K562 (cell line): ENCODE results near the gene IGSF21. TPM values are rescaled to one million over a fixed set of nuclear protein-coding genes. Genes with fewer than 3 reads are reported as not detected.

Experiments used
- ATAC-seq: fragments of 200-7000 bp; cut with Tn5 transposase; 3 replicates; pipeline ENCODE4 v1.9.1; 2020; ENCODE audit warnings: moderate library complexity
- BruUV-seq: library from RNA; stranded (reverse); fragments of 400-500 nt; replicated peaks from 2 replicates; lab custom pipeline; 2021; lab: Mats Ljungman, UMichigan
- CTCF ChIA-PET: fragments of 300-600 bp; formaldehyde crosslinking; extraction: SDS; loops from one replicate; lab custom pipeline; 2021; ENCODE audit warnings: low intra/inter-chr PET ratio; lab: Yijun Ruan, JAX
- POLR2A ChIA-PET: fragments of 300-600, 350-650 bp; sonication (Branson Sonifier 250); formaldehyde crosslinking; extraction: SDS; loops from one replicate; lab custom pipeline; 2021; ENCODE audit warnings: antibody characterized with exemption, inconsistent platforms; lab: Yijun Ruan, JAX
- DNase-seq, 4 experiments: peaks; one replicate each; pipeline versions ENCODE4 v3.0.0 to v3.0.0-alpha.2; 2011 to 2018; ENCODE audit warnings: low spot score in 3 of 4, mixed read lengths in 3 of 4; ENCODE audit errors: extremely low read depth in 1 of 4
- FAIRE-seq: peaks from 2 replicates; lab custom pipeline; 2011; peaks lifted over from hg19 to GRCh38; lab: Jason Lieb, UNC
- H2AFZ ChIP-seq: 2 replicates; pipeline ENCODE4 v1.6.0; 2011; ENCODE audit warnings: low read depth, low read length, control low read depth, inconsistent platforms
- H3K27ac ChIP-seq: fragments of 200-600 bp; 3 replicates; pipeline ENCODE4 v1.8.0; 2011; ENCODE audit warnings: low read depth, mild to moderate bottlenecking, control low read depth, inconsistent platforms, low read length, moderate library complexity, mixed read lengths; ENCODE audit errors: extremely low read depth
- H3K27me3 ChIP-seq, 2 experiments: fragments of 300-600 bp in 1 of 2; 2 replicates in 1 of 2; 3 replicates in 1 of 2; pipeline versions ENCODE4 v1.6.0 to v1.8.0; 2011; ENCODE audit warnings: inconsistent platforms in 2 of 2, low read length in 2 of 2, mild to moderate bottlenecking in 1 of 2, mixed read lengths in 1 of 2, moderate library complexity in 1 of 2; ENCODE audit not compliant: control insufficient read depth in 2 of 2, insufficient read depth in 2 of 2
- H3K36me3 ChIP-seq: fragments of 300-600 bp; 3 replicates; pipeline ENCODE4 v1.8.0; 2011; ENCODE audit warnings: mild to moderate bottlenecking, low read length, inconsistent platforms; ENCODE audit not compliant: control insufficient read depth, insufficient read depth
- H3K4me1 ChIP-seq, 2 experiments: fragments of 200-600 bp in 1 of 2; replicated peaks in 1 of 2; 2 replicates in 1 of 2; 3 replicates in 1 of 2; pipeline versions ENCODE4 v1.5.1 to v1.8.0; 2011; ENCODE audit warnings: inconsistent platforms in 2 of 2, low read length in 2 of 2, mild to moderate bottlenecking in 1 of 2, mixed read lengths in 1 of 2, moderate library complexity in 1 of 2; ENCODE audit not compliant: control insufficient read depth in 2 of 2, insufficient read depth in 2 of 2
- H3K4me2 ChIP-seq: 2 replicates; pipeline ENCODE4 v1.6.1; 2011; ENCODE audit warnings: low read length, control low read depth, inconsistent platforms, mixed read lengths; ENCODE audit not compliant: insufficient read depth
- H3K4me3 ChIP-seq: fragments of 200-600 bp; sonication (generic), shearing (Covaris generic); 2 replicates; pipeline ENCODE4 v1.5.1; 2016; ENCODE audit warnings: control low read depth, inconsistent platforms
- H3K79me2 ChIP-seq: fragments of 200-600 bp; 3 replicates; pipeline ENCODE4 v1.8.0; 2011; ENCODE audit warnings: low read length, inconsistent platforms; ENCODE audit not compliant: control insufficient read depth, insufficient read depth
- H3K9ac ChIP-seq, 2 experiments: 2 replicates each; pipeline versions ENCODE4 v1.6.0 to v1.6.1; 2011; ENCODE audit warnings: low read depth in 2 of 2, low read length in 2 of 2, control low read depth in 1 of 2, inconsistent platforms in 1 of 2, mild to moderate bottlenecking in 1 of 2, mixed read lengths in 1 of 2; ENCODE audit not compliant: insufficient read depth in 1 of 2
- H3K9me1 ChIP-seq: one replicate; pipeline ENCODE4 v1.6.0; 2011; ENCODE audit warnings: inconsistent platforms, mild to moderate bottlenecking, low read length, moderate library complexity; ENCODE audit not compliant: control insufficient read depth, insufficient read depth
- H3K9me3 ChIP-seq: replicated peaks from 2 replicates; pipeline ENCODE4 v1.5.1; 2011; ENCODE audit warnings: low read depth, low read length, inconsistent platforms; ENCODE audit not compliant: control insufficient read depth, insufficient read depth
- H4K20me1 ChIP-seq: replicated peaks from 2 replicates; pipeline ENCODE4 v1.6.1; 2011; ENCODE audit warnings: low read length, inconsistent platforms, mixed read lengths; ENCODE audit not compliant: control insufficient read depth, insufficient read depth
- ARID3A ChIP-seq: IDR thresholded peaks from 2 replicates; pipeline ENCODE4 v1.6.1; 2012; ENCODE audit warnings: low read depth, low read length, improper control_type of control experiment, borderline replicate concordance
- RREB1 ChIP-seq: fragments of 250-450 bp; sonication (Bioruptor Pico); IDR thresholded peaks from 2 replicates; pipeline ENCODE4 v1.4.0; 2020
- SFPQ ChIP-seq: fragments of 200-400 bp; formaldehyde crosslinking; IDR thresholded peaks from 2 replicates; pipeline ENCODE4 v1.6.1; 2017; ENCODE audit warnings: mild to moderate bottlenecking, low read depth, low read length, moderate library complexity
- THRB ChIP-seq: fragments of 450-650 bp; formaldehyde crosslinking; conservative IDR thresholded peaks from 2 replicates; pipeline ENCODE4 v1.4.0; 2022; ENCODE audit warnings: mild to moderate bottlenecking, missing genetic modification characterization
- ZBTB33 ChIP-seq: sonication (generic); formaldehyde crosslinking; IDR thresholded peaks from 2 replicates; pipeline ENCODE4 v1.8.1; 2023; ENCODE audit warnings: mild to moderate bottlenecking, missing genetic modification reagents
- ZEB2 ChIP-seq: fragments of 450-650 bp; IDR thresholded peaks from 2 replicates; pipeline ENCODE4 v1.6.1; 2016
- WGBS: fragments of 100-300 bp; shearing (Covaris generic); methylation state at CpG from one replicate; pipeline ENCODE4 v1.1.6; 2016; ENCODE audit warnings: low coverage, mixed read lengths; ENCODE audit not compliant: insufficient coverage; ENCODE audit errors: missing lambda C conversion rate; 5-methylcytosine and 5-hydroxymethylcytosine counted together
- in situ Hi-C: fragments of 300-500 bp; cut with MboI; formaldehyde crosslinking; loops from 4 replicates; pipeline ENCODE4 v1.15.0; 2018; ENCODE audit warnings: inconsistent platforms, mixed read lengths
- intact Hi-C: fragments of 100-400 bp; cut with micrococcal nuclease; formaldehyde crosslinking; loops from 2 replicates; pipeline ENCODE4 v1.14.2; 2022
- polyA plus RNA-seq, 8 experiments: library from polyadenylated mRNA; depleted of rRNA in 4 of 8; stranded (reverse) in 5 of 8; unstranded in 3 of 8; fragments of >200 nt; fragmentation: Nextera tagmentation in 2 of 8; fragmentation: Illumina TruSeq in 1 of 8; extraction: Ambion mirVana in 2 of 8; extraction: Trizol in 1 of 8; gene quantifications; 2 replicates each; pipeline versions ENCODE4 v1.2.1 to v1.2.3, GENCODE V29; 2011 to 2014; ENCODE audit warnings: inconsistent platforms in 1 of 8, missing spikeins in 1 of 8
- total RNA-seq, 7 experiments: library from RNA; depleted of rRNA in 6 of 7; stranded (reverse); fragments of >200 nt in 6 of 7; fragmentation: Illumina TruSeq in 2 of 7; extraction: Trizol in 2 of 7; gene quantifications; 2 replicates each; pipeline versions ENCODE4 v1.2.1 to v1.2.3, GENCODE V29; 2011 to 2021; ENCODE audit warnings: low replicate concordance in 1 of 7

Gene IGSF21
- total and polyA plus RNA-seq, 9 of the 15 experiments (the other 6 are each of a cell fraction or from before 2014, with no cell fraction given): not detected

- H3K27ac ChIP-seq: no peak overlapping the region
- no peaks in the 10 kb centered on the region for H3K36me3 ChIP-seq
- no peak overlapping the region for H2AFZ ChIP-seq
- intact Hi-C loops (no loop called here), in situ Hi-C loops (no loop called here)
- no peak overlapping the region for H3K4me2 ChIP-seq
- no peak overlapping the region for H3K4me3 ChIP-seq
- no peak for ATAC-seq
- WGBS: 1% methylated on average over 15 of the region's 16 CpGs
- 0 out of 2 replicates have a peak, but pooled peaks cover 2% of the 10 kb centered on the region for H4K20me1 ChIP-seq
- no peak for FAIRE-seq
- H3K9me3 ChIP-seq: no peaks in the 10 kb centered on the region
- POLR2A ChIA-PET: interaction anchor here (0.7 kb wide), 1 partner anchor 250 kb away, joined by 3 read pairs; no protein-coding TSS in a partner anchor
- no peaks in the 10 kb centered on the region for H3K9me1 ChIP-seq
- no peaks in the 10 kb centered on the region for H3K79me2 ChIP-seq
- no peak overlapping the region for H3K9ac ChIP-seq
- DNase-seq: no peak
- no TSS peak for BruUV-seq
- CTCF ChIA-PET: no interaction called here
- peaks cover 0 to 6% of the 10 kb centered on the region in 2 experiments; a peak in 1 of 5 replicates for H3K27me3 ChIP-seq
- no peaks in the 10 kb centered on the region for H3K4me1 ChIP-seq
- no peak for TF ChIP-seq SFPQ
- TF ChIP-seq THRB (CRISPR knock-in tag): no peak
- TF ChIP-seq RREB1: no peak
- TF ChIP-seq ZBTB33 (CRISPR knock-in tag): no peak
- no peak for TF ChIP-seq ARID3A
- no peak for TF ChIP-seq ZEB2
Observed at GRCh38 chr1:18132711-18133541, 25.3 kb downstream of the IGSF21 start.
